B cell (primary cell): ENCODE measurements around the gene THRB.

ENCODE experiments used
- CTCF ChIP-seq: fragments of 200-600 bp; IDR thresholded peaks from one replicate; pipeline ENCODE4 v1.8.0; 2022; ENCODE audit warnings: antibody characterized with exemption, mild to moderate bottlenecking
- EZH2 ChIP-seq: IDR thresholded peaks from 2 replicates; pipeline ENCODE4 v1.6.1; 2012; ENCODE audit warnings: borderline replicate concordance, low read depth, mild to moderate bottlenecking, moderate library complexity, low read length; ENCODE audit not compliant: insufficient read depth, poor library complexity, severe bottlenecking

DNA sequence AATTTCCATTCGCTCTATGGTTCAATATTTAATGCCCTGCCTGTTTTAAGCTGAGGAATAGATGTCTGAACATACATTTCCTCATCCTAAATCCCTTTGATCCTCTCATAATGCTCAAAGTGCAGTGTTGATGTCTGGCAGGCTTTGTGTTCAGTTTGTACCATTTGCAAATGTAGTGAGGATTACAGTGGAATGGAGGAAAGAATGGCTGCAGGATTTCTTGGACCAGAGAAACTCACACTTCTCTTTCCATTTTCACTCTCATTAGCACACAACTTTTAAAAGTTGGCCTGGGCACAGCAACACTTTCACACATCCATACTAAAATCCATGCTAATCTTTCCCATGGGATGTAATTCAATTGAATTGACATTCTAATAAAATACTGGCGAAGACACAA is 28.6 kb upstream of the THRB start:
- no peak for TF ChIP-seq CTCF
- TF ChIP-seq EZH2: no peak
